Adrenal gland (tissue), 5 donors: ENCODE data around the gene KLHL7.

Experiments used
- CTCF ChIP-seq, 6 experiments: fragments of 450-650 bp in 4 of 6; fragments of 200-600 bp in 2 of 6; sonication (generic) in 1 of 6; IDR thresholded peaks; 1 replicate in 5 of 6; 2 replicates in 1 of 6; pipeline versions ENCODE4 v1.5.1 to v1.8.0; 2016 to 2021; ENCODE audit warnings: antibody characterized with exemption in 6 of 6, mild to moderate bottlenecking in 2 of 6, moderate library complexity in 1 of 6
- POLR2A ChIP-seq, 2 donors: fragments of 450-650 bp; IDR thresholded peaks; one replicate each; pipeline ENCODE4 v1.6.1; 2017; ENCODE audit warnings: antibody characterized with exemption in 2 of 2, mild to moderate bottlenecking in 2 of 2, moderate library complexity in 1 of 2
- donor health status: DM: no; HTN: no; CAD: no.

GRCh38 chr7:23074443-23075261 is 30.9 kb upstream of the KLHL7 start:
- TF ChIP-seq POLR2A (IDR thresholded peaks at IDR 0.05): no peak
- no peak for TF ChIP-seq CTCF (IDR thresholded peaks at IDR 0.05)
